Measurements from ENCODE around the gene OR51L1.

Gene OR51L1

DNA sequence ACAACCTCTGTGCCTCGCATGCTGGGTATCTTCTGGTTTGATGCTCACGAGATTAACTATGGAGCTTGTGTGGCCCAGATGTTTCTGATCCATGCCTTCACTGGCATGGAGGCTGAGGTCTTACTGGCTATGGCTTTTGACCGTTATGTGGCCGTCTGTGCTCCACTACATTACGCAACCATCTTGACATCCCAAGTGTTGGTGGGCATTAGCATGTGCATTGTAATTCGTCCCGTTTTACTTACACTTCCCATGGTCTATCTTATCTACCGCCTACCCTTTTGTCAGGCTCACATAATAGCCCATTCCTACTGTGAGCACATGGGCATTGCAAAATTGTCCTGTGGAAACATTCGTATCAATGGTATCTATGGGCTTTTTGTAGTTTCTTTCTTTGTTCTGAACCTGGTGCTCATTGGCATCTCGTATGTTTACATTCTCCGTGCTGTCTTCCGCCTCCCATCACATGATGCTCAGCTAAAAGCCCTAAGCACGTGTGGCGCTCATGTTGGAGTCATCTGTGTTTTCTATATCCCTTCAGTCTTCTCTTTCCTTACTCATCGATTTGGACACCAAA lies 52.2 kb downstream of the OR51L1 start:
- DNase-seq (ENCODE audit: low read depth in 2 of 2), result no peak
